GM20431 (cell line): Measurements from ENCODE around the gene AOAH.
"Not testable (repeated sequence)": the region's sequence is repeated elsewhere in the genome, so short reads cannot be mapped to it uniquely, and the experiment has no call there.

Experiments used
- in situ Hi-C: fragments of 300-500 bp; cut with MseI, MboI; formaldehyde crosslinking; loops from one replicate; pipeline ENCODE4 v1.15.0; 2020; ENCODE audit warnings: low sequenced_read_pairs; ENCODE audit not compliant: unreplicated experiment

Gene AOAH

DNA sequence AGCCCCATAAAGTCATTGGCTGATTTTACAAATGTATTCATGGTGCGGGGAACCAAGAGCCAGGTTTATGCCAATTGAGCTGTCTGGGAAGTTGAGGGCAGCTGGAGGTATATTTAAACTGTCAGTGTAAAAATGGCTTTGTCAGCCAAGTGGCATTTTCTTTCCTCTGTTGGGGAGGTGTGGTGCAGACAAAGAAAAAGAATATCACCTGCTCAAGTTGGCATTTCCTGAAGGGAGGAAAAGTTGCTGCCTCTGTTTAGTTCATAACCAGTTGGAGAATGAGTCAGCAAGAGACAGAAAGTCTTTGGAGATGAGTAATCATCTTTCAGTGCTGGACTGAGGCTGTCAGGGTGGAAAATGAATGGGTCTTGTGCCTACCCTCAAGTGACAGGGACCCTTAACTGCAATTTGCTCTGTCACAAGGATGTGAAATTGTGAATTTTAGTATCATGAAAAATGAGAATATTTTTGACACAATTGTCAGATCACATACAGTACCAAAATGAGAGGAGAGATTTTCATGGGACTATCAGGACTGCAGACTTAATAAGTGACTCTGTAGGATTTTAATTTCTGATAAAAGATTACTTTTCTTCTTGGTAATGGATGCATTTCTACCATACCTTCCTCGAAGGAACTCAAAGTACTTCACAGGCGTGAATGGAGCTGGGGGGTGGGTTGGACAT is 197.3 kb downstream of the AOAH start:
- in situ Hi-C loops, result no loop called here

DNA sequence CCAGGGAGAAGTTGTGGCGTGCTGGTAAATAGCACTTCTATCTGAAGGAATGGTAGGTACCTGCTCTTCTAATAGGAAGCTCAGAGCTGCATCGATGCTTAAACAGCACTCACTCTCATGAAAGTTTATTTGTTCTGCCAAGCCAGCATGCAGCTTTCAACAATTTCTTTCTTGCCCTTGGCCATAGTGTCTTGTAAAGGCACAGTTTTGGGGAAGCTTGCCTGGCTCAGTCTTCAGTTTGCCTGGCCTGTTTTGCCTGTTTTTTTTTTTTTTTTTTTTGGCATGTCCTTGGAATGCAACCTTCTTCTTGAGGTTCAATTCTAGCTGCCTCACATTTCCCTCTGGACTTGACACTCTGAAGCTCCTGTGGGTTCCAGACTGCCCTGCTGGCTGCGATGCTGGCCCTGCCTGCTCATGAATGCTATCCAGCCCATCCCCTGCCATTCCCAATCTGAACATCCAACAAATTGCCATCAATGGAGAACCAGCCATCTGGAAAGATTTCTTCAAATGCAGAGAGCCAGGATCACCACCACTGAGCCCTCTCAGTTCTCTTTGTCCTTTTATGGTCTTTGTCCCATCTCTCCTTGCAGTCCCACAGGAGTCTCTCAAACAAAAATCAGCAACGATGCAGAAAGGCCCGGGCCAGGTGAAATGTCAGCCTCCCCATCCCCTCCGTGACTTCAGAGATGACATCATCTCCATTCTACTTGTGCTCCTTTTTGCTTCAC is 200.8 kb downstream of the AOAH start:
- in situ Hi-C loops, result no loop called here

DNA sequence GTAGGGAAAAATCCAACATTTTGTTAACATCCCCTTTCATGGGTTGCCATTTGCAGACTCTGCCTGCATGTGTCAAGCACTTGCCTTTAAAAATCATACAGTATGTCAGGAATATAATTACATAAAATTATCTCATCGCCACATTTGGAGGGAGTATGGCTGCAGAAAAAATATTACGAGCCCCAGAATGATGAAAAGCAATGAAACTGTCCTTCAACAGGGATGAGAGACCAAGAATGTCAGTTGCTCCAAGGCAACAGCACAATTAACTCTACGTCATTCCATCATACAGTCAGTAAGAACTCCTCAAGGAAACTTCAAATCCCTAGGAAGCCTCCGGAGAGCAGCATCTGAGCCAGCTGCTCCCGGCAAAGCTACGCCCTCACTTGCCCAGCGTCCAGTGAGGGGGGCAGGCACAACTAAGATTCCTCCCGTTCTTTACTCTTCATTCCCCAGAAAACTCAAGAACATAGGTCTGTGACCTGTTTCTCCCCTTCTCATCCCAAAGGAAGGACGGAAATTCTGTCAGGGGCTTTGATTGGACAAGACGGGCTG is 201.8 kb downstream of the AOAH start:
- in situ Hi-C loops, result no loop called here

DNA sequence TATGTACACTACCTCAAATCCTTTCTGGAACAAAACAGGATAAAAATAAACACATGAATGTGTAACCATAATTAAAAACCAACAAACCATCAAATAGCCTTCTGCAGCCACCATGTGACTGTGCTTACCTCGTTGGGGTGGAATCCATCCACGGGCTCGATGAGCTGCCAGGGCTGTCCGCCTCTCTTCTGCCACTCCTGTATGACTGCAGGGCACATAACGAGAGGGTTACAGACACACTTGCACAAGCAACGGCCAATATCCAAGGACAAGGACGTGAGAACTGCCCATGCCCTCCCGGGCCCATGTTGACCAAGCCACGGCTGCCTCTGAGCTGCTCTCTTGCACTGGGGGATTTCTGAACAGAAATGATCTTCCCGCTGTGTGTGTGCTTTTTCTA is 202.4 kb downstream of the AOAH start:
- in situ Hi-C loops, result no loop called here

DNA sequence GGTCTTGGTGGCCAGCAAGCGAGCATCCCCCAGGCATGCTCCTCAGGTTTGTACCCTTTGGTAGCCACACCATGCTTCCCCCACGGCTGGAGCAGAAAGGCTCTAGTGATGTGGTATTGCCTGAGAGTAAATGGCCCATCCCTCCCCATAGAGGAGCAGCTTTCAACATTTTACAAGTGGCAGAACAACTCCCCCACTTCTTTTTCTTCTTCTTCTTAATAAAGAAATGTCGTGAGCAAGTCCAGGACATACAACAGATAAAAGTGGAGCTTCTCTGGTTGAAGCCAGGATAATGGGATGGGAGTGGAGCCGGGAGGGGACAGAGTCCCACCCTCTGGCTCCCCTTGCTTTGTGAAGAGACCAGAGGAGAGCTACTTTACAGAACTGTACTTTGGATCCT is 203.2 kb downstream of the AOAH start:
- in situ Hi-C loops, result no loop called here

DNA sequence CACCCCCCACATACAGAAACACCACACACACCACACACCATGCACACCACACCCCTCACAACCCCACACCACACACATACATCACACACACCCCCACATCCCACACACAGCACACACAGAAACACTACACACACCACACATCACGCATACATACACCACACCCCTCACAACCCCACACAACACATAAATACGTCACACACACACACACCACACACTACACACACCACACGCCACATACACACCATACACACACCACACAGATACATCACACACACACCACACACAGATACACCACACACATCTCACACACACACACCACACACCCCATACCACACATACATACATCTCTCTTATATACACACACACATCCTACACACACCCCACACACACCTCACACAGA is 208.4 kb downstream of the AOAH start:
- in situ Hi-C loops, result no loop called here

DNA sequence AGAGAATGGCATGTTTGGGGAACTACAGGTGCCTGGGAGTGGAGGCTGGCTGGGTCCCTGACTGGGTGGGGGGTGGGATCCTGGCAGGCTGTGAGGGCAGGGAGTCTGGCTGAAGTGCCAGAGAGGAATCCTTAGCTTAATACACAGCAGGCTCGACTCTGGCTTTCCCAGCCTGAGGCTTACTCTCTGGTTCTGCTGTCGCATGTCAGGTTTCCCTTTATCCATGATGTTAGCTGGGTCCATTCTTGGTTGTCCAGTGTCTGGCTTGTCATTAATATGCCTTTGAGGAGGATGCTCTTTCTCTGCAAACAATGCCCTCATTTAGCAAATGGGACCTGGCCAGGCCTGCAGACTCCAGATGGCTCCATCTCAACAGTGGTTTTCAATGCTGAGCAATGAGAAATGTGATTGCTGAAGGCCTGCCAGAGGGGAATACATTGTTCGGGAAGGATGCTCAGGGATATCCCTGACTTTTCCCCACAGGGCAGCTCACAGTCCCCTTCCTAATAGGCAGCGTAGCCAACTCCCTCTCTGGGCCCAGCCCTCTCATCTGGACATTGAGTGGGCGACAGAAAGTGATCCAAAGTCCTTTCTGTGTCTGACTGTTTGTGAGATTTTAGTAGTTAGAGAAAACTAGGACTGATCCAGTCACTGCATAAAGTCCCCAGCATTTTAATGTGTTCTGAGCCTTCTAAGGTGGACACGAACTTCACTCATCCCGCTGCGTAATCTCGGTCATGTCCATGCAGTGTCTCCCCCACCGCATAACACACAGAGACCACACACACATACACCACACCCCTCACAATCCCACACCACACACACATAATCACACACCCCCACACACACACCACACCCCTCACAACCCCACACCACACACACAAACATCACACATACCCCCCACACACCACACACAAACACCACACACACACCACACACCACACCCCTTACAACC is 209.7 kb downstream of the AOAH start:
- in situ Hi-C loops, result no loop called here

DNA sequence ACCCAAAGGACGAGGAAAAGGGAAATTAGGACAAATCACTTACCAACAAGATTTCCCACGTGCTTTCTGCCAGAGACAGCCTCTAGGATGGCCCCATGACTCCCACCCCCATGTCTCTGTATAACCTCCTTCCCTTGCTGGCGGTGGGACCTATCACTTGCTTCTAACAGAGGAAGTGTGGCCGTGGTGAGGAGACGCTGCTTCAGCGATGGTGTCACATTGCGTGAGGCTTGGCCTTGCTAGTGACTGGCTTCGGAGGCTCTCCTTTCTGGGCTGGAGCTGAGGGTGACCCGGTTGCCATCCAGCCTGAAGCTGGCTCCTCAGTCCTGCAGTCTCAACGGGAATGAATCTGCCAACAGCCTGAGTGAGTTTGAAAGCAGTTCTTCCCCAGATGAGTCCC is 210.9 kb downstream of the AOAH start:
- in situ Hi-C loops, result no loop called here

DNA sequence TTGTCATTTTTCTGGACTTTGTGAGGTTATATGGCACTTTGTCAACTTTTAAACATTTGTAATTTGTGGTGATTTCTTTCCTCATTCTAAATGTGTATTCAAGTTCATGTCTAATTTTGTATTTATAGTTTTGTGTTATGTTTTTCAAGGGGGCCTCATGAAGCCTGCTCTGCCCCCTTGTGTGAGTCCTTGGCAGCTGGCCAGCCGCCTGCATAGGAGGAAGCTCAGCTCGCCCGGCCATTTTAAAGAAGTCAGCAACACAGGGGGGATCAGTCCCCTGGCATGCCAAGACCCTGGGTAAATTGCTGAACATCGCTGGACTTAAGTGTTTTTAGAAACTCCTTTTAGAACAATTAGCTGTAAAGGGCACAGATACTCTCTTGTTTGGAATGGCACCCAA is 211.7 kb downstream of the AOAH start:
- in situ Hi-C loops, result no loop called here

DNA sequence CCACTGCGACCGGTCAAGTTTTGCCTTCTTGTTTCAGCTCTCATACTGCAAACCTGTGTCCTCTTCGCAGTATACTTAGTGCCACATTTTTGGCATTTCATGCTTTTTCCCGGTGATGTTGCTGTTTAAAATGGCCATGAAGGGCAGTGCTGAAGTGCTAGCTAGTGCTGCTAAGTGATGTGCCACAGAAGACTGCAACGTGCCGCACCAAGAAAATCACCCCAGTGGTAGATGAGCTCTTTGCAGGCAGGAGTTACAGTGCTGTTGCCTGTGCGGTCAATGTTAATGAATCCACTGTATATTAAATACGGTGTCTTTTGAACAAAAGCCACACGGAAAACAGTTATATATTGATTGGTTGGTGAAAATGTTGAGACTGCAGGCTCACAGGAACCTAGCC is 214.3 kb downstream of the AOAH start:
- in situ Hi-C loops, result no loop called here

DNA sequence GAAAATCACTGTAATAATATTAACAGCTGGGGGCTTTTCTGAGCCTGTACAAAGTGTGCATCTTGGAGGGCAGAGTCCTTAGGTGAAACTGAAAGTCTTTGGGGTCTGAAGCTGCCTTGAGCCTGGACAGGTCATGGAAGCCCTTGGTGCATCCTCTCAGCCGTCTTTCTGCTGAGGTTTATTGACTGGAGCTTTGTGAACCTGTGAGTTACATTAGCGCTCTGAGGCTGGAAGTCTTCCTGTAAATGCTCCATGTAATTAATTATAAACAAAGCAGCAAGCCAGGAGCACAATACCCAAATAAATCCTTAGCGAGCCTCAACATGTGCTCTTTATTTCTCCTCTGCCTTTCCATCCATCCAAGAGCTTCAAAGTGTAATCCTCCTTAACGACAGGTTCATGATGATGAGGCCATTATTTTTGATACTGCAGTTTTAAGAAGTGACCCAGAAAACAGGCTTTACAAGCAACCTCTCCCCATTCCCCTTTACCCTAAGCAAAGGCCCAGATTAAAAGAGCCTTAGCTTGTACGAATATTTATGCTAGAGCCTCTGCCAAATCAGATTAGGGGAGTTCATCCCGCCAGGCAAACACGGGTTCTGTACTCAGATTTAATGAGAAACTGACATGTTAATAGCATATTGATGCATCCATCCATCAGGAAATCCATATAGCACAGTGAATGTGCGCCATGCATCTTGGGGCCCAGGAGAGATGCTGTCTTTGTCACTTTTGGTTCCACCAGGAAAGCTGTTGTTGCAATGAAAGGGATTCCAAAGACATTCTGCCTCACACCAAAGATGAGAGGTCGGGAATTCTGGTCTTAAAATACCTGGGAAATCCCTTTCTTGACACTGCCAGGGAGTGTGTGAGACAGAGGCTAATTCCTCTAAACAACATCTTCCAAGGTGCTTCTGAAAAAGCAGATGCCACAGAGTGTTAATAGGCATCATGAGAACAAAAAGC is 216.5 kb downstream of the AOAH start:
- in situ Hi-C loops, result no loop called here

DNA sequence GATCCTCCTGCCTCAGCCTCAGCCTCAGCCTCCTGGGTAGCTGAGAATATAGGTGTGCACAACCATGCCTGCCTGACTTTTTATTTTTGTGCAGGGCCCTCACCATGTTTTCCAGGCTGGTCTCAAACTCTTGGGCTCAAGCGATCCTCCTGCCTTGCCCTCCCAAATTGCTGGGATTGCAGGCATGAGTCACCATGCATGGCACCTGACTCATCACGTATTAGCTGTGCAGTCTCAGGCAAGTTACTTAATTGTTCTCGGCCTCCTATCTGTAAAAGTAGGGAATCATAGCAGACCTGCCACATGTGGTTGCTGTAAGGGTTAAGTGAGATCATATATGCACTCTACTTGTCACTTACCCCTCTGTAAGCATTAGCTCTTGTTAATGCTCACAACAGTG is 217.5 kb downstream of the AOAH start:
- in situ Hi-C loops, result no loop called here

DNA sequence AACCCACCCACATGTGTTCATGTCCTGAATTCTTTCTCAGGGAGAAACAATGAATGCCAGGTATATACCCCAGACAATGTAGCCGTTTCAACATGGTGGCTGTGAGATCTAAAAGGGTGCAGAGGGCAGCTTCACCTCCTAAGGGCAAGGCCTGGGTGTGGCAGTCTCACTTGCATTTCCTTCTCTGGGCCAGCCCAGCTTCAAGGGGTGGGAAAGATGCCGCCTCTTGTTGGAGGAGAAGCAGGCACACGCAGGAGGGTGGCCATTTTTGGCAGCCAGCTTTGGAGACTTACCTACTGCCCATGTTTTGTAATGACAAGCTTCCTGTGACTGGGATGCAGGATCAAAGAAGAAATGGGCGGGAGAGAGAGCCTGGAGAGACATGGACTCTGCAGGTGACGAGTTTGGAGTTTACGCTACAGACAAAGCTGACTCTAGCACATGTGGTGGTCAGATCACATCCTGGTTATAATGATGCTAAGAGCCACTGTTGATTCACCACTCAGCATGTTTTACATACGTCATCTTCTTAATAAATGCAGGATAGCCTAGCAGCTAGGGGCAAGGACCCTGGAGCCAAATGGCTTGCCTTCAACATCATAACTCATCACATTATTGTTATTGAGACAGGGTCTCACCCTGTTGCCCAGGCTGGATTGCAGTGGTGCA is 218.0 kb downstream of the AOAH start:
- in situ Hi-C loops, result no loop called here

DNA sequence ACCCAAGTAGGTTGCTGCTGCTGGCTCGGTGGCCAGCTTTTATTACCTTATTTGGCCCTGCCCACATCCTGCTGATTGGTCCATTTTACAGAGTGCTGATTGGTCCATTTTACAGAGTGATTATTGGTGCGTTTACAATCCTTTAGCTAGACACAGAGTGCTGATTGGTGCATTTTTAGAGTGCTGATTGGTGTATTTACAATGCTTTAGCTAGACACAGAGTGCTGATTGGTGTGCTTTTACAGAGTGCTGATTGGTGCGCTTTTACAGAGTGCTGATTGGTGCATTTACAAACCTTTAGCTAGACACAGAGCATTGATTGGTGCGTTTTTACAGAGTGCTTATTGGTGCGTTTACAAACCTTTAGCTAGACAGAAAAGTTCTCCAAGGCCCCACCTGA is 219.7 kb downstream of the AOAH start:
- in situ Hi-C loops, result not testable (repeated sequence)

DNA sequence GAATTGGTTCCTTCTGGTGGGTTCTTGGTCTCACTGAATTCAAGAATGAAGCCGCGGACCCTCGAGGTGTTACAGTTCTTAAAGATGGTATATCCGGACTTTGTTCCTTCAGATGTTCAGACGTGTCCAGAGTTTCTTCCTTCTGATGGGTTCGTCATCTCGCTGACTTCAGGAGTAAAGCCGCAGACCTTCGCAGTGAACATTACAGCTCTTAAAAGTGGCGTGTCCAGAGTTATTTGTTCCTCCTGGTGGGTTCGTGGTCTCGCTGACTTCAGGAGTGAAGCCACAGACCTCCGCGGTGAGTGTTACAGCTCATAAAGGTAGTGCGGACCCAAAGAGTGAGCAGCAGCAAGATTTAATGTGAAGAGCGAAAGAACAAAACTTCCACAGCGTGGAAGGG is 220.1 kb downstream of the AOAH start:
- in situ Hi-C loops, result not testable (repeated sequence)

DNA sequence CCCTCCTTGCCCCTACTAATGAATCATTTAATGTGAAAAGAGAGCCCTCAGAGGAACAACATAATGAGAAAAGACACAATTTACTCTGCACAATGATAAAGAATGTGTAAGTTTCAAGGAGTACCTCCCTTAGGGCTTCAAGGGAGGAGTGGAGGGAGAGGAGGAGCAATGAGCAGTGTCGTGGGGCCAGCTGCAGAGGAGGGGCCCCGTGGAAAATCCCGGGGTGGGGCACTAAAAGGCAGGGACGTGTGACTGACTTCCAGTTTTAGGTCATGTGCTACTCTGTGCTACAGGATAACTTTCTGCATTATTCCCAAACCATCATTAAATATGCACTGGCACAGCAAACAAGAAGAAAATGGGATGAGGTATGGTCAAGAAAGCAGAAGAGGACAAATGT is 226.5 kb downstream of the AOAH start:
- in situ Hi-C loops, result loop anchor here (25.0 kb wide), 1 partner anchor 690 kb away; no protein-coding TSS in a partner anchor

DNA sequence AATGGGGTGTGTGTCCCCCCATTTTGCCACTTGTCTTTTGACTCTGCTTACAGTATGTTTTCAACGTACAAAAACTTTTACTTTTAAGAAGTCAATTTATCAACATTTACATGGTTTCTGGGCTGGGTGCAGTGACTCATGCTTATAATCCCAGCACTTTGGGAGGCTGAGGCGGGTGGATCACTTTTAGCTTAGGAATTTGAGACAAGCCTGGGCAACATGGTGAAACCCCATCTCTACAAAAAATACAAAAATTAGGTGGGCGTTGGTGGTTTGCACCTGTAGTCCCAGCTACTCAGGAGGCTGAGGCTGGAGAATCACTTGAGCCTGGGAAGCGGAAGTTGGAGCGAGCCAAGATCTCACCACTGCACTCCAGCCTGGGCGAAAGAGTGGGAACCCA is 227.1 kb downstream of the AOAH start:
- in situ Hi-C loops, result loop anchor here (25.0 kb wide), 1 partner anchor 690 kb away; no protein-coding TSS in a partner anchor

DNA sequence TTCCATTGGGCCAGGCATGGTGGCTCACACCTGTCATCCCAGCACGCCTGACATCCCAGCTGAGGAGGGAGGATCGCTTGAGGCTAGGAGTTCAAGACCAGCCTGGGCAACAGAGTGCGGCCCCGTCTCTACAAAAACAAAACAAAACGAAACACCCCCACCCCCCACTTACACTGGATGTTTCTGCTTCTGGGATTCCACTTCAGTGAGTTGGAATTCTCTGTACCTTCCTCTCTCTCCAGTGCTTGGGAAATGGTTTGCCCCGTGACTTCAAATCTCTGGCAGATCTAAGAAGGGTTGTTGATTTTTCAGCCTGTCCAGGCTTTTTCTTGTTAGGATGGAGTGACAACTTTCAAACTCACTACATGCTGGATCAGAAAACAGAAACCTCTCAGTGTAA is 227.7 kb downstream of the AOAH start:
- in situ Hi-C loops, result loop anchor here (25.0 kb wide), 1 partner anchor 691 kb away; no protein-coding TSS in a partner anchor

DNA sequence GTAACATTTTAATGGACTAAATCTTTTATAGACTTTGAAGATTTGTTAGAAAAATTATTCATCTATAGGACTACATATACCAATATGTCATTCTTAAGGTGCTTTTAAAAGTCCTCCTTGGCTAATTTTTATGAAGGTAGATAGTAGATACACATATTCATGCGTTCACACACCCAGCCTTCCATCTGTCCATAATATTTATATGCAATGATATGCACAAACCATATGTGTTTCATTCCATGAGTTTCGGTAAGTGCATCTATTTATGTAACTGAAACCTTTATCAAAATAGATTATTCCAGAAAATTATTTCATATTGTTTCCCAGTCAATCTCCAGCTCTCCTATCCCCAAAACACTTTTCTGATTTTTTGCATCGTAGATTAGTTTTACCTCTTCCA is 233.0 kb downstream of the AOAH start:
- in situ Hi-C loops, result loop anchor here (25.0 kb wide), 1 partner anchor 696 kb away; no protein-coding TSS in a partner anchor
